GM12878 (cell line): ENCODE data around the gene MMP11.

Experiments
- BRCA1 ChIP-seq: IDR thresholded peaks from 2 replicates; pipeline ENCODE4 v1.6.1; 2011; ENCODE audit warnings: low read depth, low read length, improper control_type of control experiment
- EP300 ChIP-seq, 2 experiments: fragments of 150-350 bp in 1 of 2; IDR thresholded peaks; 2 replicates each; pipeline ENCODE4 v1.6.1; 2011 to 2012; ENCODE audit warnings: low read depth in 2 of 2, low read length in 2 of 2, borderline replicate concordance in 1 of 2, improper control_type of control experiment in 1 of 2, inconsistent platforms in 1 of 2; ENCODE audit not compliant: control insufficient read depth in 1 of 2
- EZH2 ChIP-seq: IDR thresholded peaks from 2 replicates; pipeline ENCODE4 v1.6.1; 2012; ENCODE audit warnings: low read depth, mild to moderate bottlenecking, control low read depth, inconsistent platforms, low read length, borderline replicate concordance; ENCODE audit not compliant: control insufficient read depth
- FOXM1 ChIP-seq: IDR thresholded peaks from 2 replicates; pipeline ENCODE4 v1.6.1; 2012; ENCODE audit warnings: low read depth, mild to moderate bottlenecking, inconsistent platforms, low read length, moderate library complexity
- NFYB ChIP-seq: IDR thresholded peaks from 2 replicates; pipeline ENCODE4 v1.6.1; 2011; ENCODE audit warnings: low read depth, mild to moderate bottlenecking, low read length, improper control_type of control experiment, moderate library complexity; ENCODE audit not compliant: insufficient read depth
- POLR2A ChIP-seq: IDR thresholded peaks from 2 replicates; pipeline ENCODE4 v1.6.1; 2011; ENCODE audit warnings: low read depth, mild to moderate bottlenecking, low read length
- POLR2AphosphoS5 ChIP-seq: IDR thresholded peaks from 2 replicates; pipeline ENCODE4 v1.6.1; 2011; ENCODE audit warnings: mild to moderate bottlenecking, low read length, inconsistent platforms
- RFX5 ChIP-seq: IDR thresholded peaks from 2 replicates; pipeline ENCODE4 v1.6.1; 2011; ENCODE audit warnings: low read depth, low read length, improper control_type of control experiment
- SIX5 ChIP-seq: IDR thresholded peaks from 2 replicates; pipeline ENCODE4 v1.6.1; 2011; ENCODE audit warnings: mild to moderate bottlenecking, low read depth, low read length, moderate library complexity; ENCODE audit not compliant: severe bottlenecking
- ZBED1 ChIP-seq: IDR thresholded peaks from 2 replicates; pipeline ENCODE4 v1.6.1; 2016; ENCODE audit warnings: borderline replicate concordance
- ZNF274 ChIP-seq: IDR thresholded peaks from one replicate; pipeline ENCODE4 v1.8.0; 2011; ENCODE audit not compliant: insufficient read length, insufficient read depth
- ZNF384 ChIP-seq: IDR thresholded peaks from 2 replicates; pipeline ENCODE4 v1.6.1; 2012; ENCODE audit warnings: low read depth, mild to moderate bottlenecking, low read length, improper control_type of control experiment, borderline replicate concordance
- TF ChIP-seq, protein P1 (sequence below), 3 experiments: IDR thresholded peaks in 2 of 3; conservative IDR thresholded peaks in 1 of 3; 2 replicates each; pipeline ENCODE4 v1.5.1; 2011; ENCODE audit warnings: low read depth in 3 of 3, low read length in 3 of 3, mild to moderate bottlenecking in 3 of 3, control low read depth in 2 of 3, moderate library complexity in 2 of 3, inconsistent platforms in 1 of 3, mixed read lengths in 1 of 3; ENCODE audit not compliant: control insufficient read depth in 2 of 3, insufficient read depth in 1 of 3; ENCODE audit errors: extremely low read depth in 1 of 3
- TF ChIP-seq, protein P2 (sequence below): fragments of 450-650 bp; IDR thresholded peaks from 2 replicates; pipeline ENCODE4 v1.6.1; 2016; ENCODE audit warnings: mild to moderate bottlenecking

DNA sequence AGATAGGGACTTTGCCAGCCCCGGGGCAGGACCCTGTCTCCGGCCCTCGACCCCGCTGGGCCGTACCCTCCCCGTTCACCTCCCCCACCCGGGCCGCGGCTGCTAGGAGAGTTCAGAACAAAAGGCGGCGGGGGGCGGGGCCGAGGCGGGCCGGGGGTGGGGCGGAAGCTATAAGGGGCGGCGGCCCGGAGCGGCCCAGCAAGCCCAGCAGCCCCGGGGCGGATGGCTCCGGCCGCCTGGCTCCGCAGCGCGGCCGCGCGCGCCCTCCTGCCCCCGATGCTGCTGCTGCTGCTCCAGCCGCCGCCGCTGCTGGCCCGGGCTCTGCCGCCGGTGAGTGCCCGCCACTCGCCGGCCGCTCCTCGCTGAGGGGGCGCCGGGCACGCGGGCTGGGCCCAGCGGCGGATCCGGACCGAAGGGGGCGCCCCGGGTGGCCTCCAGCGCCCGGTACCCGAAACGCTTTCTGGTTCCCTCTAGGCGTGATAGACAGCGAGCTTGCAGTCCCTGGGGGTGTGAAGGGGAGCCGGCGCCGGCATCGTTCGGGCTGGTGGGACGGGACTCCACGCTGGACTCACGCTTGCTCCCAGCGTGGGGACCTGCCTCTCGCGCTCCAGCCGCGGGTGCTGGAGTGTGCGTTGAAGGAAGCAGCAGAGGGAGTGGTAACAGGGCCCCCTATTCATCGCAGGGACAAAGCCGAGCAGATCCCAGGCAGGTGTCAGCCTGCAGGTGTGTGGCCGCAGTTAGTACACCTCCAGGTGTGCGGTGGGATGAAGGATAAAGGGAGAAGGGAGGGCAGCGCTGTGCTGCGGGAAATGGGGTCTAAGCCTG lies at the start of gene MMP11:
- TF ChIP-seq SIX5: no peak
- no peak for TF ChIP-seq POLR2AphosphoS5
- TF ChIP-seq FOXM1: no peak
- TF ChIP-seq, protein P1, sequence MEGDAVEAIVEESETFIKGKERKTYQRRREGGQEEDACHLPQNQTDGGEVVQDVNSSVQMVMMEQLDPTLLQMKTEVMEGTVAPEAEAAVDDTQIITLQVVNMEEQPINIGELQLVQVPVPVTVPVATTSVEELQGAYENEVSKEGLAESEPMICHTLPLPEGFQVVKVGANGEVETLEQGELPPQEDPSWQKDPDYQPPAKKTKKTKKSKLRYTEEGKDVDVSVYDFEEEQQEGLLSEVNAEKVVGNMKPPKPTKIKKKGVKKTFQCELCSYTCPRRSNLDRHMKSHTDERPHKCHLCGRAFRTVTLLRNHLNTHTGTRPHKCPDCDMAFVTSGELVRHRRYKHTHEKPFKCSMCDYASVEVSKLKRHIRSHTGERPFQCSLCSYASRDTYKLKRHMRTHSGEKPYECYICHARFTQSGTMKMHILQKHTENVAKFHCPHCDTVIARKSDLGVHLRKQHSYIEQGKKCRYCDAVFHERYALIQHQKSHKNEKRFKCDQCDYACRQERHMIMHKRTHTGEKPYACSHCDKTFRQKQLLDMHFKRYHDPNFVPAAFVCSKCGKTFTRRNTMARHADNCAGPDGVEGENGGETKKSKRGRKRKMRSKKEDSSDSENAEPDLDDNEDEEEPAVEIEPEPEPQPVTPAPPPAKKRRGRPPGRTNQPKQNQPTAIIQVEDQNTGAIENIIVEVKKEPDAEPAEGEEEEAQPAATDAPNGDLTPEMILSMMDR (IDR thresholded peaks at IDR 0.05 in 2 of 3, conservative IDR thresholded peaks at IDR 0.05 in 1 of 3; ENCODE audit: control insufficient read depth in 2 of 3, extremely low read depth in 1 of 3, insufficient read depth in 1 of 3, low read depth in 3 of 3, low read length in 3 of 3): no peak
- no peak for TF ChIP-seq POLR2A
- no peak for TF ChIP-seq EP300 (IDR thresholded peaks at IDR 0.05; ENCODE audit: borderline replicate concordance in 1 of 2, control insufficient read depth in 1 of 2, low read depth in 2 of 2, low read length in 2 of 2)
- TF ChIP-seq NFYB: no peak
- no peak for TF ChIP-seq RFX5
- no peak for TF ChIP-seq ZNF274
- no peak for TF ChIP-seq ZNF384
- no peak for TF ChIP-seq EZH2
- TF ChIP-seq, protein P2, sequence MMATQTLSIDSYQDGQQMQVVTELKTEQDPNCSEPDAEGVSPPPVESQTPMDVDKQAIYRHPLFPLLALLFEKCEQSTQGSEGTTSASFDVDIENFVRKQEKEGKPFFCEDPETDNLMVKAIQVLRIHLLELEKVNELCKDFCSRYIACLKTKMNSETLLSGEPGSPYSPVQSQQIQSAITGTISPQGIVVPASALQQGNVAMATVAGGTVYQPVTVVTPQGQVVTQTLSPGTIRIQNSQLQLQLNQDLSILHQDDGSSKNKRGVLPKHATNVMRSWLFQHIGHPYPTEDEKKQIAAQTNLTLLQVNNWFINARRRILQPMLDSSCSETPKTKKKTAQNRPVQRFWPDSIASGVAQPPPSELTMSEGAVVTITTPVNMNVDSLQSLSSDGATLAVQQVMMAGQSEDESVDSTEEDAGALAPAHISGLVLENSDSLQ: no peak
- TF ChIP-seq BRCA1: no peak
- no peak for TF ChIP-seq ZBED1
